Fibroblast of lung (primary cell): ENCODE data around the gene KMT5C.

Source experiments
- EZH2 ChIP-seq: IDR thresholded peaks from 2 replicates; pipeline ENCODE4 v1.5.1; 2012; ENCODE audit warnings: low read length, control low read depth, mild to moderate bottlenecking; ENCODE audit errors: missing control alignments
- TF ChIP-seq, protein P1 (sequence below), 2 donors: IDR thresholded peaks in 1 of 2; conservative IDR thresholded peaks in 1 of 2; 1 replicate in 1 of 2; 2 replicates in 1 of 2; pipeline ENCODE4 v1.5.1; 2011 to 2012; ENCODE audit warnings: low read length in 2 of 2, control low read depth in 1 of 2, inconsistent platforms in 1 of 2, low read depth in 1 of 2, mild to moderate bottlenecking in 1 of 2

DNA sequence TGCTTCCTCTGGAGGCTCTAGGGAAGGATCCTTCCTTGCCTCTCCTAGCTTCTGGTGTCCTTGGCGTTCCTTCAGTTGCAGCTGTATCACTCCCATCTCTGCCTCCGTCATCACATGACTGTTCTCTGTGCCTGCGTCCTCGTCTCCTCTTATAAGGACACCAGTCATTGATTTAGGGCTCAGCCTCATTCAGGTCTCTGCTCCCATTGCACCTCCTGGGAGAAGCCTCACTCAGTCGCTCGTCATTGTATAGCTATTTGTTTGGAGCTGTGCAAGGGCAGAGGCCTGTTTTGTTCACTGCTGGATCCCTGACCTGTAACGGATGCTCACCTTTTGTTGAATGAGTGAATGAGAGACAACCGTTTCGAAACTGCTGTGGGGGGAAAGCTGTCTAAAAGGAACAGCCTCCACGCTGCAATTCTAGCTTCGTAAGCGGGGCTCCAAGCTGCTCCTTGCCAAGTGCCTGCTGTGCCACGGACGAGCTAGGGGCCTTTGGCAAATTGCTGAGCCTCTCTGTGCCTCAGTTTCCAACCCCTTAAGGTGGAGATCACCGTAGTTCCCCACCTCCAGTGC lies 38.7 kb upstream of the KMT5C start:
- TF ChIP-seq, protein P1, sequence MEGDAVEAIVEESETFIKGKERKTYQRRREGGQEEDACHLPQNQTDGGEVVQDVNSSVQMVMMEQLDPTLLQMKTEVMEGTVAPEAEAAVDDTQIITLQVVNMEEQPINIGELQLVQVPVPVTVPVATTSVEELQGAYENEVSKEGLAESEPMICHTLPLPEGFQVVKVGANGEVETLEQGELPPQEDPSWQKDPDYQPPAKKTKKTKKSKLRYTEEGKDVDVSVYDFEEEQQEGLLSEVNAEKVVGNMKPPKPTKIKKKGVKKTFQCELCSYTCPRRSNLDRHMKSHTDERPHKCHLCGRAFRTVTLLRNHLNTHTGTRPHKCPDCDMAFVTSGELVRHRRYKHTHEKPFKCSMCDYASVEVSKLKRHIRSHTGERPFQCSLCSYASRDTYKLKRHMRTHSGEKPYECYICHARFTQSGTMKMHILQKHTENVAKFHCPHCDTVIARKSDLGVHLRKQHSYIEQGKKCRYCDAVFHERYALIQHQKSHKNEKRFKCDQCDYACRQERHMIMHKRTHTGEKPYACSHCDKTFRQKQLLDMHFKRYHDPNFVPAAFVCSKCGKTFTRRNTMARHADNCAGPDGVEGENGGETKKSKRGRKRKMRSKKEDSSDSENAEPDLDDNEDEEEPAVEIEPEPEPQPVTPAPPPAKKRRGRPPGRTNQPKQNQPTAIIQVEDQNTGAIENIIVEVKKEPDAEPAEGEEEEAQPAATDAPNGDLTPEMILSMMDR (conservative IDR thresholded peaks at IDR 0.05 in 1 of 2, IDR thresholded peaks at IDR 0.05 in 1 of 2; ENCODE audit: low read depth in 1 of 2, low read length in 2 of 2): no peak
- TF ChIP-seq EZH2: no peak
